HG03108 (cell line): ENCODE results near the gene GPR12.
"Not testable (repeated sequence)": the region's sequence is repeated elsewhere in the genome, so short reads cannot be mapped to it uniquely, and the experiment has no call there.

Experiments
- ATAC-seq: cut with Tn5 transposase; IDR thresholded peaks from one replicate; pipeline ENCODE4 v1.9.1; 2021; ENCODE audit warnings: moderate library complexity; ENCODE audit not compliant: unreplicated experiment

The GPR12 gene

DNA sequence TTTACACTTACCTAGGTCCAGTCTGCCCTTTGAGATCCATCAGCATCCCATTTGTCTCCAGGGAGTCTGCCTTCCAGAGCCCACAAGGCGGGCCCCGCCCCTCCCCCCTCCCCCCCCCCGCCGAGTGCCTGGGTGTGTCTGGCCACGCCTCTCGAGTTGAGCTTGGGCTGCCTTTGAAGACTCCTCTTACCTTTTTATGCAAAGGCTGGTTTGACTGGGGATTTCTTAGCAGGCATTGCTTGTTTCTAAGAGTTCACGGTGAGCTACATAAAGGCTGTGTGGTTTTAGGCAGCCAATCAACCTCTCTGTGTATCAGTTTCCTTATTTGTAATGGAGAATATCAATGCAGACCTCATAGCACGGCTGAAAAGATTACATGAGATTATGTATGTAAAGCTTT is 11.3 kb downstream of the GPR12 start:
- no peak for ATAC-seq

- ATAC-seq, result no peak
Observed at GRCh38 chr13:26747706-26748105, 12.9 kb downstream of the GPR12 start.

DNA sequence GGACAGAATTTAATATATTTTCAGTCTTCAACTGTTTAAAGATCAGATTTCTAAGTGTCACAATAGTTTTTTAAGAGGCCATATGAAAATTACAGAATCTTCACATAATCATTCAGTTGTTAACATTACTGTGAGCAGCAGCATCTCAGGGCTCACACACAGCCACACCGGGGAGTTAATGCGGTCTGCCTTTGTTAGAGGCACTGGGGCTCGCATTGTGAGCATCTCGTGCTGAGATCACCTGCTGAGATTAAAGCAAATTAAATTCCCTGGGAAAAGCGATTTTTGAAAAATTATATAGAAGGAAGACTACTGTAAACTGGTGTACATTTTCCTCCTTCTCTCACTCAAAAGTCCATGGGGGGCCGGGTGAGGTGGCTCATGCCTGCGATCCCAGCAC is 16.6 kb downstream of the GPR12 start:
- no peak for ATAC-seq

- ATAC-seq, result no peak
Observed at GRCh38 chr13:26742691-26743358, 17.8 kb downstream of the GPR12 start.

GRCh38 chr13:26735677-26736076 is 24.9 kb downstream of the GPR12 start:
- ATAC-seq, result no peak

GRCh38 chr13:26727633-26728032 is 33.0 kb downstream of the GPR12 start:
- ATAC-seq, result no peak

GRCh38 chr13:26727122-26727521 is 33.5 kb downstream of the GPR12 start:
- ATAC-seq, result no peak

- no peak for ATAC-seq
Observed at GRCh38 chr13:26726684-26727083, 33.9 kb downstream of the GPR12 start.

- ATAC-seq, result not testable (repeated sequence)
Observed at GRCh38 chr13:26723620-26724019, 37.0 kb downstream of the GPR12 start.

DNA sequence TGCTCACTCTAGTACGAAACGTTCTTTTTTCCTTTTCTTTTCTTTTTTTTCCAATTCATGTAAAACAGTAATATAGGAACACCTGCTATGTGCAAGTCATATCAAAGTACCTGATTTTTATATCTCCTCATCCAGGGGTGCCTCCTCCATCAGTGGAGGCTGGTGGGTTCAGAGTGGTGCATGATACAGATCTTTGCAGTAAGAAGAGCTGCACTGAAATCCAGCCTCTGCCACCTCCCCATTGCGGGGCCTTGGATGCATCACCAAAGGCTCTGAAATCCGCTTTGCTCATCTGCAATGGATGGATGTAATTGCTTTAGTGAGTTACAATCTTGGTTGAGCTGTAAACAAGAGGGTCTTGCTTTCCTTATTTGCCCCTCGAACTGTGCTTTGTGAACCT is 38.3 kb downstream of the GPR12 start:
- no peak for ATAC-seq

GRCh38 chr13:26721251-26722121 is 39.1 kb downstream of the GPR12 start:
- no peak for ATAC-seq

DNA sequence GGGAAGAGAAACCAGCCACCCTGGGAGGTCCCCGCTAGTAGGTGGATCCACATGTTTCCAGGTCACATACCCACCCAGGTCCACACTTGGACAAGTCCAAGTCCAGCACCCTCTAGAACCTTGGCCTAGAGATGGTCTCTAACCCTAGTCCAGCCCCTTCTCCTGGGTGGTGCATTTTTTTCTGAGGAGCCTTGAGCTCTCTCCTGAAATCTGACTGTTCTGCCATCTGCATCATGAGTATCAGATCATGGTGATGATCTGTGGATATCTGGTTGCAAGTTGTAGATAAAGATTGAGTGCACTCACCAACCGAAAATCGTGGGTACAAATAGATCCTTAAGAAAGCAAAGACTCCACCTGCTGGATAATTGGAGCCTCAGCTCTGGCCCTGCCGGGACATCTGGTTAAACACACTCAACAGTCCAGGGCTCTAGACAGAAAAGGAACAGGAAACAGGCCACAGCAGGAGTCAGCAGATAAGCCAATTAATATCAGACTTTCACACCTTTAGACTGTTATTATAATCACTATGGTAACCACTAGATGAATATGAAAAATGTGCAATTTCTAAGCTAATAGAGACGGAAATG is 41.1 kb downstream of the GPR12 start:
- no peak for ATAC-seq

DNA sequence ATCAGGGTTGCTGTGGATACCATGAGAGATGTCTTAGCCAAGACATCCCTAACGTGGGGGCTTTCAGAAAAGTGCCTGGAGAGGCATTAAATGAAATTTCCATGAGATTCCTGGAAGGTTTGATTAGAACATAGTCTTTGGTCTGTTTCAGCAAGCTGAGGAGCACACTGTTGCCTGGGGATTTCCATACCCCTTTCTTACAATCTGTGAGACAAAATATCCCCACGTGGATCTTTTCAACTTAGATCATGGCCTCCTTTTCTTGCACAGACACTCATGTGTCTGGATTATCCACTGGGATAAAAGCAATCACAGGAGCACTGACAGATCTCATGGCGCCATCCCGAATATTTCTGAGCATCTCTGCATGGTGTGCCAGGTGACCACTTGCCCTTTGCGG is 41.7 kb downstream of the GPR12 start:
- ATAC-seq, result no peak

DNA sequence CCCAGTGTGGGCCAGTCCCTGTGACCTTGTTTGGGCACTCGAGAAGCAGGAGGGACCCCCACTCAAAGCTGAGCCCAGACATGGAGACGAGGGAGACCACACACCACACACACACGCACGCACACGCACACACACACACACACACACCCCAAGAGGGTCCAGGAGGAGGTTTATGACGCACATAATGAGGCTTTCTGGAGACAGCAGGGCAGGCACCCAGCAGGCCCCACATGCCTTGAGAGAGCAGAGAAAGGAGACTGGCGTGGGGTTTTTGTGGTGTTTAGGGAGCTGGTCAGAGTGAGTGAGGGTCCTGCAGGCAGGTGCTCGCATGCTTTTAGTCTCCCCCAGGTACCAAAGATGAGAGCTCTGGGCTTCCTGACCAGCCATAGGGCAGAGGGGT is 42.4 kb downstream of the GPR12 start:
- ATAC-seq, result no peak

DNA sequence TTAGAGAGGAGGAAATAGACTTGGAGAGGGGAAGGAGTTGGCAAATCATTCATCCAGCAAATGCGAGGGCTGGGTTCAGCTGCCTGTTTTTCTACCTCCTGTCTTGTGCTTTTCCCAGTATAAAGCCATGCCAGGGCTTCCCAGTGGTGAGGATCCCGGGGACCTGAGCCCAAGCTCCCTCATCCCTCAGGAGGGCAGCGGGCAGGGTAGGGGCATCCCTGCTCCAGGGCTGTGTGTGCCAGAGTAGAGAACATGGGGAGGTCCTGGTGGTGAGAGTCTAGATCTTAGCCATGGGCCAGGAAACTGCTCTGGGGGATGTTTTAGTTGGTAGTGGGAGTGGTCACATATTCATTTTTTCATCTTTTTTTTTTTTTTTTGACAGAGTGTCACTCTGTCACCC is 43.6 kb downstream of the GPR12 start:
- ATAC-seq, result no peak

GRCh38 chr13:26713341-26713740 is 47.2 kb downstream of the GPR12 start:
- no peak for ATAC-seq

GRCh38 chr13:26711211-26711610 is 49.4 kb downstream of the GPR12 start:
- ATAC-seq, result no peak

DNA sequence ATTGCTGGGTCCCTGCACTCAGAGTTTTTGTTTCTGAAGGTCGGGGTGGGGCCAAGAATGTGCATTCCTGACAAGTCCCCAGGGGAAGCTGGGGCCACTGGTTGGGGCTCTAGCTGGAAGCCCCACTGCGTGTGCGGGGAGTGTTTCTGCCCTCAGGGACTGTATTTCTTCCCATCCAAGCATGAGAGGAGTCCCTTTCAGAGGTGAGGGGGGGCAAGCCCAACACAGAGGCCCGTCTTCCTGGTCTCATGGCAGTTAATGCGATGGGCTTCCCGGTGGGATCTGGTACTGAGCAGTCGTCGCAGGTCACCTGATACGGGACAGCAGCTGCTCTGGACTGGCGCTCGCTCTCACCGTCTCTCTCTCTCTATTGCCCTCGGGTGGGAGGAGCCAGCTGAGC is 50.4 kb downstream of the GPR12 start:
- ATAC-seq, result no peak

- ATAC-seq, result no peak
Observed at GRCh38 chr13:26709461-26709860, 51.1 kb downstream of the GPR12 start.

GRCh38 chr13:26708007-26708297 is 52.6 kb downstream of the GPR12 start:
- ATAC-seq, result no peak

- no peak for ATAC-seq
Observed at GRCh38 chr13:26707122-26708006, 53.2 kb downstream of the GPR12 start.
